Measurements from ENCODE around the gene TMEM218.
"Not testable (repeated sequence)": the region's sequence is repeated elsewhere in the genome, so short reads cannot be mapped to it uniquely, and the experiment has no call there.

Gene TMEM218

DNA sequence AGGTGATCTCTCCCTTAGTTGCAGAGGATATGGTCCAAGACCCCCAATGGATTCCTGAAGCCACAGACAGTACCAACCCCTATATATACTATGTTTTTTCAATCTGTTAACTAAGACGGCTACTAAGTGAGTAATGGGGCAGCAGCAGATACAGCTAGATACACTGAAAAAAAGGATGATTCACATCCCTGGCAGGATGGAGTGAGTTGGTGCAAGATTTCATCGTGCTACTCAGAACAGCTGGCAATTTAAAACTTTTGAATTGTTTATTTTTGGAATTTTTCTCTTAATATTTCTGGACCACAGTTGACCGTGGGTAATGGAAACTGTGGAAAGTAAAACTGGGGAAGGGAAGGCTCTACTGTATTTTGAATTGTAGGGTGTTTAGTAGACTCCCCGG lies 17.0 kb upstream of the TMEM218 start:
- DNase-seq: no peak

DNA sequence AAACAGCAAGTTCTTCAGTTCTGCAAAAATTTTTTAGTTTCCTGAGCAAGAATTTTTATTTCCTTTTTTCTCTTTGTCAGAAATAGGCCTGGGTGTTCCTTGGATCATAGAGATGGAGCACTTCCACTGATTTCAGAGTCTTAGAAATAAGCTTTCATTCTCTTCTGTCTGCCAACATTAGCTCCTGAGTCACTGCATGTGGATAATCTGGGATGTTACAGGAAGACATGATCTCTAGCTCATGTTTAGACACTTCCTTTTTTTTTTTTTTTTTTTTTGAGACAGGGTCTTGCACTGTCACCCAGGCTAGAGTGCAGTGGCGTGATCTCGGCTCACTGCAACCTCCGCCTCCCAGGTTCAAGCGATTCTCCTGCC lies 13.2 kb upstream of the TMEM218 start:
- DNase-seq: no peak

DNA sequence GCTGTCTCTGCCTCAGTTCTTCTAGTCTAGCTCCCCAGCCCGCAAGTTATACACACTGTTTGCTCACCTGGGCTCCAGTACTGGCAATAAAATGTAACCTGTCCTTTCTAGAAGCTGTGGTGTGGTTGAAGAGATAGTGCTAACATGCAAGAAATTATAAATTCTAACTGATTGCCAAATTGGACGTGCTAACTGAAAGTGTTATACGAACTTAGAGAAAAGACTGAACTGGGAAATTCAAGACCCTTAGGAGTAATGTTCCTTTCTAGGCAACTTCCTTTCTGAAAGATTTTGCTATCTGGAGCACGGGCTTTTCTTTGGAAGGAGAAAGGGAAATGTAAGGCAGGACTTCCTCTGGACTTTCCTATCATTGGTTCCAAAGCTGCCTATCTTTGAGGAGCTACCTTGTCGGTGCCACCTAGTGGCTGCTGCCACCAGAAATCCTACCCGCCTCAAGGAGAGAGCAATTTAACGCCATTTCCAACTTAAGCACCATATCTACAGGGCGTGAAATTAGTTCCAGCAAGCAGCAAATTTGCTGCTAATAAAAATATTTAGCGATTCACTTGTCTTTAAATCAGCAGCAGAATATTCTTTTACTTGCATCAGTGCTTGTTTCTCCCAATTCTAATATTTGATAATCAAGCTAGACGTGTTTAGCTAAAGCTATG lies 12.7 kb upstream of the TMEM218 start:
- DNase-seq: no peak

GRCh38 chr11:125123194-125123946 lies 11.9 kb upstream of the TMEM218 start:
- DNase-seq: no peak

DNA sequence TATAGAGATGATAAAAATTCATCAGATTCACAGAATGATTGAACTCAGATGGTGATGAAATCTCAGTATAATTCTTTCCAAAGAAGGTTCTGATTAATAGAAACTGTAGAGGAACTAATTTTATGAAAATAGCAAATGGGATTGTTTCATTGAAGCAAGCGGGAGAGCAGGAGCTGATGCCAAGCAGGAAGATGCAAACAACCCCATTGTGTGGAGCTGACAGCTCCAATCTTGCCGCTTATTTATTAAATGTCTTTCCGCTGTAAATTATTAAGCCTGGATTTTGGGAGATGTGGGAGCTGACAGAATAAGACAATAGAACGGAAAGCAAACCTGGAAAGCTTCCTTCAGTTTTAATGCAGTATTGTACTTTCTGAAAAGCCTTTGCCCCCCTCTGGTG lies 6.0 kb upstream of the TMEM218 start:
- DNase-seq: no peak

GRCh38 chr11:125114518-125114917 lies 3.1 kb upstream of the TMEM218 start:
- no peak for DNase-seq

GRCh38 chr11:125112208-125112604 lies 780 bp upstream of the TMEM218 start:
- DNase-seq: no peak

DNA sequence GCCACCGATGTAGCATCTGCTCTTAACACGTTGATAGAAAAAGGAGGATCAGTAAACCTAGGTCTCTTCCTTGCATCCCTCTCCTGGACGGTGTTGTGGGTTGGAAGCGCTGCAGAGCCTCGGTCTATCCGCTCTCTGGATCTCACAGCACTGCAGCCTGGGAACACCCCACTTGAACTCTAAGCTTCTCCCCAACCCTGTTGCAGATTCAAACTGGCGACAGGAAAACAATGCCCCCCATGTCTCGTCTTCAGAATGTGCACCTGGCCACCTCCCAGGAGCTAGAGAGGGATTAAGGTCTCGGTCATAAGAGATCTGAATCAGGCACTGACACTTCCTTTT lies 454 bp downstream of the TMEM218 start:
- no peak for DNase-seq

DNA sequence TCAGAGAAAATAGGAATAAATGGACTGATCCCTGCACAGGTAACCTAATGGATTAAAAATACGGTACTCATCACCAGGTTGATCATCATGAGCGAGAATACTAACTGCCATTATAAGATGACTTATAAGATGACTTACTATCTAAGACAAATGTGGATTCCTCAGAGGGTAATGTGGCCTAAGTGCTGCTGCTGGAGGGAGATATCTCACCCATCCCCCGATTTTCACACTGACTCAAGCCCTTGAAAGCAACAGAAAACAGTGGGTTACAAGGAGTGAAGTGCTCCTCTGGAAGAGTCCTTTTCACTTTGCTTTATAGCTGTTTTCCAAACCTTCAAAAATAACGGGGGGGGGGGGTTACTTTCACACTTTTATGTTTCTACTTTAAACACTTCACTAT lies 920 bp downstream of the TMEM218 start:
- DNase-seq: no peak

DNA sequence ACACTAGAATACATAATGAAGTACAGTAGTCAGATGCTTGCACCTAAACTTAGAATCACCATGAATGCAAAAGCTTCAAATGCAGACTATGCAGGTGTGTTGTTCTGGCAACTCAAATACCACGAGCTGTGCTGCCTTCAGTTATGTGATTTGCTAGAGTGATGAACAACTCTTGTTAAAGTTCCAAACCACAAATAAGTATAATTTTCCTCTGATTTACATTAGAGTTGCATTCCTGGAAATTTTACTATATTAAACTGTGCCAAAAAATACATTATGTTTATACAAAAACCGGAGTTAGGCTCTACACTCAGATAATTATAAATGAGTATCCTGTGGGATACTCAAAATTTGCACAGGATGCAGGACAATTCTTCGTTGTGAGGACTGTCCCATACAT lies 3.0 kb downstream of the TMEM218 start:
- no peak for DNase-seq

DNA sequence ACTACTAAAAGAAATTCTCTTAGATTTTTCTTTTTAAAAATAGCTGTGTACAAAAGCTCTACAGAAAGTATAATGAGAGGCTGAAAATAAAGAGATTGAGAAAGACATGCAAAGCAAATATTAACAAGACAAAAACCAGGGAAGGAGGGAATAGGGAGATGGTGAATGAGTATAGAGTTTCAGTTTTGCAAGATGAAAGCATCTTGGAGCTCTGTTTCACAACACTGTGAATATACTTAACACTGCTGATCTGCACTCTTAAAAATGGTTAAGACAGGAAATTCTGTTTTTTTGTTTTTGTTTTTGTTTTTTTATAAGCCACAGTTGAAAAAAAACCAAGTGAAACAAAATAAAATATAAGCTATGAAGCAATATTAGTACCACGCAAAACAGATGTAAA lies 5.5 kb downstream of the TMEM218 start:
- no peak for DNase-seq

DNA sequence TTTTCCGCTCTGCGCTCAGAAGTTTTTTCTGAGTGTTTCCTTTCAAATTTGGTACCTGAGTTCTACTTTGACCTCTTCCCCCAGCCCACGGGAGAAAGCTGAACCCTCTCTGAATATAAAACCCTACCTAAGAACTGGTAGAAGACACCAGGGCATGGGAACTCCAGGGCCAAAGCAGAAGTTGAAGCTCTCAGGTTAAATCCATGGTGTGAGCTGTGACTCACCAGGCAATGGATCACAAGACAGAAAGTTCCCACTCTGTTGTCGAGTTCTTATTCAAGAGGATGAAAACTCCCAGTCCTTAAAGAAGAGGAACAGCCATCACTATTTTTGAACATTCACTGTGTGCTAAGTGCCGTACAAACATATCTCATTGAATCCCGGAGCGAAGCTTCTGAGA lies 8.9 kb downstream of the TMEM218 start:
- no peak for DNase-seq

DNA sequence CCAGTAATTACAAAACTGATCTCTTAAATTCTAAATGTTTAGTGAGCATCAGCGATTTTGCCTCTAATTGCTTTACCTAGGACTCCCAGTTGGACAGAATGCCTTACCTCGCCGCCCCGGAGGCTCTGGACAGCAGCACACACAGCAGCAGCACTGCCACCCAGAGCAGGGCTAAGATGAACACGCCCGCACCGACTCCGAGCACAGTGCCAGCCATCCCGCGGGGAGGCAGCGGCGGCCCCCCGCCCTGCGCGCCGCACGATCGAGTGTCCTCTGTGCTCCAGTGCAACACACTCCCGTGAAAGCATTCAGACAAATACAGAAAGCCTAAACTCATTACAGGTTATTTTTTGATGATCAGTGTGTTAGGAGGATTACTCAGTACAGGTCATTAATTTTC lies 9.4 kb downstream of the TMEM218 start:
- no peak for DNase-seq

- DNase-seq: no peak
These were observed 9.8 kb downstream of the TMEM218 start for GRCh38 chr11:125101596-125101995.

GRCh38 chr11:125100136-125100535 lies 11.3 kb downstream of the TMEM218 start:
- no peak for DNase-seq

GRCh38 chr11:125094731-125095130 lies 16.7 kb downstream of the TMEM218 start:
- DNase-seq: no peak

- DNase-seq: no peak
These were observed 17.9 kb downstream of the TMEM218 start for GRCh38 chr11:125093502-125093901.

GRCh38 chr11:125092669-125093068 lies 18.8 kb downstream of the TMEM218 start:
- DNase-seq: no peak

DNA sequence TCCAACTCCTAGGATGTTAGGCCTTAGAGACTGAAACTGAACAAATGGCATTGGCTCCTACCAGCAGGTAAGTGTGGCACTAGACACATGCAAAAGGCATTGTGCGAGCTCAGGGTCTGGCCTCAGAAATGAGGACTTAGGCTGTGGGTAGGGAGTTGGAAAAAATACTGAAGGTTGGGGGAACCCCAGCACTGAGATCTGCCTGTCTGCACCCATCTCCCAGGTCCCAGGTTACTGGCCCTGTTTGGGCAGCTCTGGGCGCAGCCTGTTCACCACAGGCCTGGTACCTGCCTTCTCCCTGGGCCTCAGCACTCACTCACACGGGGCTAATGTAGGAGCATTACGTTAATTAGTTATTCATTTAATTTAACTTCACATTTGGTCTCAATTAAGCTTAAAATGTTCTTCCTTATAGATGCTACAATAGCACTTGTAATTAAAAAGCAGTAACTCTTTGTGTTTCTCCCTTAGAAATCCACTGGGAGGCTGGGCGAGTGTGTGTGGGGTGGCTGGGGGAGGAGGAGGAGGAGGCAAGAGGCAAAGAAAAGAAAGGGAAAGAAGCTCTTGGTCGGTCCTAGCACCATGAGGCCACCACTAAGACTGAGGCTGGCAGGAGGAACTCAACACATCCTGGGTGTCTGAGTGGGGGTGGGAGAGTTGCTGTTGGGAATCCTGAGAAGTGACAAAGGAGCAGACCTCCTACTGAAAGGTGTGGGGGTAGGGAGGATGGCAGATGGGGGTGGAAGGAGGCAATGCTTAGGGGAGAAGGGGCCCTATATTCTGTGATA lies 19.4 kb downstream of the TMEM218 start:
- DNase-seq: no peak

GRCh38 chr11:125091247-125091876 lies 20.1 kb downstream of the TMEM218 start:
- DNase-seq: no peak

DNA sequence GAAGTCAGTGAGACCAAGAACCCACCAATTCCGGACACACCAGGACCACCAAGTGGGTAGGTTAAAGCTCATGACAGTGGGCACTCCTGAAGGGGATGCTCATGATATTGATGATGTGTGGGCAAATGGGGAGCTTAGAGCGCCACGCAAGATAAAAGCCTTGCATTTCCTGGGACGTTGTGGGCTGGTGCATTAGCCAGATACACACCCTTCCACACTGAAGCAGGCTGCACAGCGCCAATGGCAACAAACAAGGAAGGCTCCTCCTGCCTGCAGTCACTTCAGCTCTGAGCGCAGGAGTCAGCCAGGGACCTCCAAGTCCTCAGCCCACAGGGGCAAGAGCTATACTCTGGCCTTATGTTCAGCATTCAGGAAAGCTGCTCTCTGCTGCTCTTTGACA lies 20.6 kb downstream of the TMEM218 start:
- DNase-seq: no peak

- DNase-seq: not testable (repeated sequence)
These were observed 21.3 kb downstream of the TMEM218 start for GRCh38 chr11:125090151-125090550.

DNA sequence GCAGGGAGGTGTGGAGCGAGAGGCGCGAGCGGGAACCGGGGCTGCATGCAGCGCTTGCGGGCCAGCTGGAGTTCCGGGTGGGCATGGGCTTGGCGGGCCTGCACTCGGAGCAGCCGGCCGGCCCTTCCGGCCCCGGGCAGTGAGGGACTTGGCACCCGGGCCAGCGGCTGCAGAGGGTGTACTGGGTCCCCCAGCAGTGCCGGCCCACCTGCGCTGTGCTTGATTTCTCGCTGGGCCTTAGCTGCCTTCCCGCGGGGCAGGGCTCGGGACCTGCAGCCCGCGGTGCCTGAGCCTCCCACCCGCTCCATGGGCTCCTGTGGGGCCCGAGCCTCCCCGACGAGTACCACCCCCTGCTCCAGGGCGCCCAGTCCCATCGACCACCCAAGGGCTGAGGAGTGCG lies 21.9 kb downstream of the TMEM218 start:
- DNase-seq: not testable (repeated sequence)
